ENCODE data around the gene SEH1L.
"Not testable (repeated sequence)": the region's sequence is repeated elsewhere in the genome, so short reads cannot be mapped to it uniquely, and the experiment has no call there.

Gene SEH1L

GRCh38 chr18:12947285-12948049 is at the start of gene SEH1L:
TSS of gene SEH1L (plus strand) at chr18:12948011. CDS start at chr18:12948122, 111 bp downstream.
- H3K4me1 ChIP-seq, result peaks cover 19% of the 10 kb centered on the region
- H3K36me3 ChIP-seq (replicated peaks), result peaks cover 10% of the 10 kb centered on the region
- H3K27me3 ChIP-seq (ENCODE audit: low read depth), result no peaks in the 10 kb centered on the region
- in situ Hi-C loops (cut with MboI; ENCODE audit: low sequenced_read_pairs), result loop anchor here (25.0 kb wide), 1 partner anchor 560 kb away; the partner anchor contains the start of gene AFG3L2
- peak within 1 kb of the TSS; percentile 71 for H3K4me3 ChIP-seq
- peaks cover 3% of the 10 kb centered on the region; the same call in 1 of the 2 replicates for H3K9me3 ChIP-seq
- peak; percentile 95 to 100 for DNase-seq (ENCODE audit: low spot score in 2 of 2)

GRCh38 chr18:12901208-12901607 is 46.6 kb upstream of the SEH1L start:
- H3K36me3 ChIP-seq (replicated peaks); DNase-seq (ENCODE audit: low spot score in 2 of 2); H3K27me3 ChIP-seq (ENCODE audit: low read depth); H3K4me3 ChIP-seq; in situ Hi-C loops (cut with MboI; ENCODE audit: low sequenced_read_pairs); H3K4me1 ChIP-seq; H3K9me3 ChIP-seq: not testable (repeated sequence)

- H3K36me3 ChIP-seq (replicated peaks), result no peaks in the 10 kb centered on the region
- no peaks in the 10 kb centered on the region for H3K9me3 ChIP-seq
- DNase-seq (ENCODE audit: low spot score in 2 of 2), result peak in 1 of 2 experiments; percentile 25
- no peaks in the 10 kb centered on the region for H3K4me1 ChIP-seq
- no peak overlapping the region for H3K4me3 ChIP-seq
- in situ Hi-C loops (cut with MboI; ENCODE audit: low sequenced_read_pairs), result no loop called here
- no peaks in the 10 kb centered on the region; the same call in 1 of the 2 replicates for H3K27me3 ChIP-seq (ENCODE audit: low read depth)
Measured at GRCh38 chr18:12904012-12904516, 43.7 kb upstream of the SEH1L start.

- no peaks in the 10 kb centered on the region for H3K9me3 ChIP-seq
- H3K4me3 ChIP-seq, result no peak overlapping the region
- no peak for DNase-seq (ENCODE audit: low spot score in 2 of 2)
- no peaks in the 10 kb centered on the region for H3K36me3 ChIP-seq (replicated peaks)
- in situ Hi-C loops (cut with MboI; ENCODE audit: low sequenced_read_pairs), result no loop called here
- H3K4me1 ChIP-seq, result no peaks in the 10 kb centered on the region
- H3K27me3 ChIP-seq (ENCODE audit: low read depth), result no peaks in the 10 kb centered on the region; the same call in 1 of the 2 replicates
Measured at GRCh38 chr18:12906119-12906518, 41.7 kb upstream of the SEH1L start.

- H3K4me3 ChIP-seq, result no peak overlapping the region
- H3K27me3 ChIP-seq (ENCODE audit: low read depth), result no peaks in the 10 kb centered on the region; the same call in 1 of the 2 replicates
- in situ Hi-C loops (cut with MboI; ENCODE audit: low sequenced_read_pairs), result no loop called here
Measured at GRCh38 chr18:12906773-12907172, 41.0 kb upstream of the SEH1L start.

GRCh38 chr18:12907258-12907925 is 40.4 kb upstream of the SEH1L start:
- in situ Hi-C loops (cut with MboI; ENCODE audit: low sequenced_read_pairs), result no loop called here

More at GRCh38 chr18:12906773-12907172, 41.0 kb upstream of the SEH1L start:
- no peak for DNase-seq (ENCODE audit: low spot score in 2 of 2)
- Histone ChIP-seq H3K9me3 (no peaks in the 10 kb centered on the region), H3K36me3 (replicated peaks) (no peaks in the 10 kb centered on the region), H3K4me1 (no peaks in the 10 kb centered on the region)

GRCh38 chr18:12908706-12909105 is 39.1 kb upstream of the SEH1L start:
- Histone ChIP-seq H3K27me3 (ENCODE audit: low read depth) (no peaks in the 10 kb centered on the region; the same call in 1 of the 2 replicates), H3K36me3 (replicated peaks) (no peaks in the 10 kb centered on the region), H3K4me3 (no peak overlapping the region), H3K9me3 (no peaks in the 10 kb centered on the region), H3K4me1 (no peaks in the 10 kb centered on the region)
- in situ Hi-C loops (cut with MboI; ENCODE audit: low sequenced_read_pairs), result no loop called here
- DNase-seq (ENCODE audit: low spot score in 2 of 2), result no peak

More at GRCh38 chr18:12907258-12907925, 40.4 kb upstream of the SEH1L start:
- Histone ChIP-seq H3K4me1 (no peaks in the 10 kb centered on the region), H3K27me3 (ENCODE audit: low read depth) (no peaks in the 10 kb centered on the region; the same call in 1 of the 2 replicates), H3K4me3 (no peak overlapping the region), H3K9me3 (no peaks in the 10 kb centered on the region), H3K36me3 (replicated peaks) (no peaks in the 10 kb centered on the region)
- DNase-seq (ENCODE audit: low spot score in 2 of 2), result no peak

GRCh38 chr18:12911025-12911928 is 36.5 kb upstream of the SEH1L start:
- Histone ChIP-seq H3K27me3 (ENCODE audit: low read depth) (no peaks in the 10 kb centered on the region; the same call in 1 of the 2 replicates), H3K9me3 (no peaks in the 10 kb centered on the region), H3K36me3 (replicated peaks) (no peaks in the 10 kb centered on the region), H3K4me3 (no peak overlapping the region), H3K4me1 (no peaks in the 10 kb centered on the region)
- in situ Hi-C loops (cut with MboI; ENCODE audit: low sequenced_read_pairs), result no loop called here
- no peak for DNase-seq (ENCODE audit: low spot score in 2 of 2)

- DNase-seq (ENCODE audit: low spot score in 2 of 2), result no peak
- Histone ChIP-seq H3K36me3 (replicated peaks) (no peaks in the 10 kb centered on the region), H3K27me3 (ENCODE audit: low read depth) (no peaks in the 10 kb centered on the region; the same call in 1 of the 2 replicates), H3K4me1 (no peaks in the 10 kb centered on the region), H3K4me3 (no peak overlapping the region), H3K9me3 (no peaks in the 10 kb centered on the region)
- in situ Hi-C loops (cut with MboI; ENCODE audit: low sequenced_read_pairs), result no loop called here
Measured at GRCh38 chr18:12911929-12912703, 35.7 kb upstream of the SEH1L start.

GRCh38 chr18:12921178-12921577 is 26.6 kb upstream of the SEH1L start:
- Histone ChIP-seq H3K4me3 (no peak overlapping the region), H3K9me3 (no peaks in the 10 kb centered on the region), H3K4me1 (no peaks in the 10 kb centered on the region), H3K27me3 (ENCODE audit: low read depth) (no peaks in the 10 kb centered on the region), H3K36me3 (replicated peaks) (no peaks in the 10 kb centered on the region)
- no peak for DNase-seq (ENCODE audit: low spot score in 2 of 2)
- in situ Hi-C loops (cut with MboI; ENCODE audit: low sequenced_read_pairs), result no loop called here

- no peak for DNase-seq (ENCODE audit: low spot score in 2 of 2)
- H3K27me3 ChIP-seq (ENCODE audit: low read depth), result no peaks in the 10 kb centered on the region
- in situ Hi-C loops (cut with MboI; ENCODE audit: low sequenced_read_pairs), result no loop called here
Measured at GRCh38 chr18:12922266-12922665, 25.5 kb upstream of the SEH1L start.

GRCh38 chr18:12924616-12925015 is 23.2 kb upstream of the SEH1L start:
- DNase-seq (ENCODE audit: low spot score in 2 of 2), result no peak
- in situ Hi-C loops (cut with MboI; ENCODE audit: low sequenced_read_pairs), result loop anchor here (25.0 kb wide), 1 partner anchor 537 kb away; the partner anchor contains the start of gene AFG3L2
- Histone ChIP-seq H3K27me3 (ENCODE audit: low read depth) (no peaks in the 10 kb centered on the region), H3K9me3 (no peaks in the 10 kb centered on the region), H3K4me3 (no peak overlapping the region), H3K4me1 (no peaks in the 10 kb centered on the region), H3K36me3 (replicated peaks) (no peaks in the 10 kb centered on the region)

More at GRCh38 chr18:12922266-12922665, 25.5 kb upstream of the SEH1L start:
- Histone ChIP-seq H3K36me3 (replicated peaks) (no peaks in the 10 kb centered on the region), H3K4me1 (no peaks in the 10 kb centered on the region), H3K4me3 (no peak overlapping the region), H3K9me3 (no peaks in the 10 kb centered on the region)
